ENCODE data around the gene BTLA. TPM values are rescaled to one million over a fixed set of nuclear protein-coding genes. Genes with fewer than 3 reads are reported as not detected.

The BTLA gene
- total and polyA plus RNA-seq, 2 of the 8 experiments (the other 6 are each of a cell fraction or from before 2014, with no cell fraction given): not detected

DNA sequence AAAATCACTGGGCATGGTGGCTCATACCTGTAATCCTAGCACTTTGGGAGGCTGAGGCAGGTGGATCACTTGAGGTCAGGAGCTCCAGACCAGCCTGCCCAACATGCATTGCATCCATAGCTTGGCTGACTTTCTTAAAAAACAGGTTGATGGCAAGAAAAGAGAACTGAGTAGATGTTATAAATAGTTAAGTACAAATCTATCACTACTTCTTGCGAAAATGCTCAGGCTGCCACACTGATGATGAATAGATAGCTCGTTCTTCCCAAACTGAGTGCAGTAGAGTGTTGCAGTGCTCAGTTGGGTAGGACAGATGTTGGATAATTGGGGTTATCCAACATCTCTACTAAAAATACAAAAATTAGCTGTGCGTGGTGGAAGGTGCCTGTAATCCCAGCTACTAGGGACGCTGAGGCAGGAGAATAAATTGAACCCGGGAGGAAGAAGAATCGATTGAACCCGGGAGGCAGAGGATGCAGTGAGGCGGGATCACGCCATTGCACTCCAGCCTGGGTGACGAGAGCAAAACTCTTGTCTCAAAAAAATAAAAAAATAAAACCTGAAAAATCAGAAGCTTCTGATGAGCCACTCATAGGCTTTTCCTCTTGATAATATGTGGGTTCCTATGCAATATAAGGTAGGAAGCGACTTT is 1.2 kb downstream of the BTLA start:
- no peak for DNase-seq (ENCODE audit: low read depth in 1 of 2, low spot score in 2 of 2)
- Histone ChIP-seq H4K91ac (replicated peaks; ENCODE audit: insufficient read length, low read length) (no peak overlapping the region), H2BK5ac (ENCODE audit: low read depth, low read length) (no peak overlapping the region), H3K23me2 (ENCODE audit: low read depth, low read length) (no peaks in the 10 kb centered on the region), H3K4me2 (ENCODE audit: insufficient read depth in 1 of 2, low read depth in 2 of 2, low read length in 2 of 2) (no peak overlapping the region), H3K23ac (ENCODE audit: insufficient read length) (no peak overlapping the region), H3K56ac (replicated peaks; ENCODE audit: insufficient read length, low read depth, low read length) (no peak overlapping the region), H2BK12ac (ENCODE audit: low read depth, low read length) (no peak overlapping the region), H3K4me1 (replicated peaks in 1 of 4; ENCODE audit: control insufficient read depth in 3 of 4, insufficient read depth in 4 of 4, low read length in 3 of 4) (0 out of 7 replicates have a peak, but pooled peaks cover 0 to under 1% (median 0%) of the 10 kb centered on the region in 4 experiments), H3K79me1 (ENCODE audit: low read depth, low read length) (no peaks in the 10 kb centered on the region), H4K5ac (ENCODE audit: insufficient read length, low read depth, low read length) (no peak overlapping the region), H4K8ac (ENCODE audit: extremely low read depth, insufficient read depth, low read length) (no peak overlapping the region), H3K4ac (replicated peaks; ENCODE audit: insufficient read length, low read depth, low read length) (no peak overlapping the region), H3K18ac (ENCODE audit: extremely low read depth, low read length) (no peak overlapping the region), H3K27me3 (replicated peaks in 1 of 4; ENCODE audit: control insufficient read depth in 3 of 4, extremely low read depth in 1 of 4, insufficient read depth in 3 of 4, low read length in 3 of 4) (no peaks in the 10 kb centered on the region), H3K27ac (ENCODE audit: low read depth, low read length) (no peak overlapping the region), H2BK120ac (replicated peaks; ENCODE audit: low read depth, low read length) (no peak overlapping the region), H3K9ac (replicated peaks in 1 of 4; ENCODE audit: extremely low read depth in 1 of 4, low read depth in 3 of 4, low read length in 3 of 4) (no peak overlapping the region), H3K14ac (ENCODE audit: insufficient read length) (no peak overlapping the region), H3K36me3 (ENCODE audit: control insufficient read depth in 2 of 4, insufficient read depth in 4 of 4, low read length in 3 of 4) (no peaks in the 10 kb centered on the region), H2AK5ac (ENCODE audit: low read depth, low read length) (no peak overlapping the region), H2AFZ (ENCODE audit: low read length) (no peak overlapping the region), H3K79me2 (ENCODE audit: control insufficient read depth in 1 of 2, insufficient read depth in 2 of 2, low read length in 2 of 2) (no peaks in the 10 kb centered on the region), H2BK15ac (ENCODE audit: low read length) (no peak overlapping the region), H3K9me3 (ENCODE audit: insufficient read depth in 2 of 2, low read depth in 1 of 2, low read length in 1 of 2) (no peaks in the 10 kb centered on the region; a peak in 1 of 4 replicates), H3K4me3 (ENCODE audit: extremely low read depth in 1 of 4, insufficient read depth in 2 of 4, low read depth in 3 of 4, low read length in 4 of 4) (no peak overlapping the region), H2BK20ac (ENCODE audit: low read length) (no peak overlapping the region), H4K20me1 (replicated peaks in 1 of 2; ENCODE audit: control insufficient read depth in 1 of 2, insufficient read depth in 2 of 2, low read length in 2 of 2) (no peaks in the 10 kb centered on the region)
- ChIA-PET POLR2A (ENCODE audit: partially characterized antibody) (no interaction called here), CTCF (ENCODE audit: partially characterized antibody) (interaction anchor here (0.9 to 1.6 kb wide), 2 partner anchors 165 to 202 kb away, joined by 3 read pairs; partner anchors contain the start of gene CD200)
- TF ChIP-seq TAF7 (optimal IDR thresholded peaks at IDR 0.05; ENCODE audit: borderline replicate concordance, low read depth, low read length) (no peak), JUN (IDR thresholded peaks at IDR 0.05; ENCODE audit: low read depth, low read length) (no peak), CBX8 (IDR thresholded peaks at IDR 0.05; ENCODE audit: borderline replicate concordance, low read depth, low read length) (no peak)
- no peak for FAIRE-seq
- WGBS, 2 experiments (ENCODE audit: extremely low coverage in 1 of 2, insufficient coverage in 1 of 2, insufficient read length in 1 of 2, insufficient replicate concordance in 2 of 2, low coverage in 1 of 2, low lambda C conversion rate in 2 of 2, missing lambda C conversion rate in 1 of 2): 90% methylated on average over 11 of the region's 11 CpGs; no CpG with 5 or more reads in 1 of the 2 experiments

Measured in H1 (cell line).